Liver (tissue), 9 donors: Measurements from ENCODE around the gene KDM3A. TPM values are rescaled to one million over a fixed set of nuclear protein-coding genes. Genes with fewer than 3 reads are reported as not detected.

Experiments
- DNase-seq: peaks from one replicate; pipeline ENCODE4 v3.0.0-alpha.2; 2017; ENCODE audit warnings: low spot score
- H3K27ac ChIP-seq, 2 donors: one replicate each; pipeline ENCODE4 v1.7.0; 2013; ENCODE audit warnings: inconsistent platforms in 2 of 2, low read length in 2 of 2, control low read depth in 1 of 2, low read depth in 1 of 2, mild to moderate bottlenecking in 1 of 2
- H3K27me3 ChIP-seq, 4 donors: one replicate each; pipeline versions ENCODE4 v1.6.1 to v1.7.0; 2013; ENCODE audit warnings: low read length in 3 of 4, inconsistent platforms in 1 of 4, mild to moderate bottlenecking in 1 of 4, moderate library complexity in 1 of 4; ENCODE audit not compliant: control insufficient read depth in 4 of 4, insufficient read depth in 4 of 4
- H3K36me3 ChIP-seq, 4 donors: one replicate each; pipeline versions ENCODE4 v1.6.1 to v1.7.0; 2013; ENCODE audit warnings: low read length in 3 of 4, mild to moderate bottlenecking in 3 of 4, low read depth in 1 of 4, moderate library complexity in 1 of 4; ENCODE audit not compliant: control insufficient read depth in 4 of 4, insufficient read depth in 3 of 4
- H3K4me1 ChIP-seq, 4 donors: one replicate each; pipeline versions ENCODE4 v1.6.1 to v1.7.0; 2013; ENCODE audit warnings: low read length in 3 of 4, mild to moderate bottlenecking in 3 of 4, moderate library complexity in 1 of 4; ENCODE audit not compliant: control insufficient read depth in 4 of 4, insufficient read depth in 4 of 4
- H3K4me3 ChIP-seq, 3 donors: one replicate each; pipeline versions ENCODE4 v1.6.1 to v1.7.0; 2013; ENCODE audit warnings: low read length in 3 of 3, control low read depth in 1 of 3, low read depth in 1 of 3, mild to moderate bottlenecking in 1 of 3
- H3K9ac ChIP-seq, 2 donors: one replicate each; pipeline ENCODE4 v1.7.0; 2013; ENCODE audit warnings: low read length in 2 of 2, mild to moderate bottlenecking in 2 of 2, moderate library complexity in 2 of 2, control low read depth in 1 of 2, low read depth in 1 of 2
- H3K9me3 ChIP-seq, 4 donors: one replicate each; pipeline versions ENCODE4 v1.6.1 to v1.7.0; 2013; ENCODE audit warnings: low read length in 3 of 4; ENCODE audit not compliant: control insufficient read depth in 4 of 4
- EGR1 ChIP-seq, 2 donors: IDR thresholded peaks; 2 replicates each; pipeline ENCODE4 v1.6.1; 2016 to 2018; ENCODE audit warnings: antibody characterized with exemption in 2 of 2, low read depth in 2 of 2
- FOXA1 ChIP-seq: IDR thresholded peaks from 2 replicates; pipeline ENCODE4 v1.6.1; 2016; ENCODE audit warnings: antibody characterized with exemption
- FOXA2 ChIP-seq: IDR thresholded peaks from 2 replicates; pipeline ENCODE4 v1.6.1; 2016; ENCODE audit warnings: antibody characterized with exemption
- GABPA ChIP-seq, 2 donors: IDR thresholded peaks in 1 of 2; conservative IDR thresholded peaks in 1 of 2; 2 replicates each; pipeline ENCODE4 v1.6.1; 2016; ENCODE audit warnings: antibody characterized with exemption in 2 of 2, mild to moderate bottlenecking in 1 of 2, moderate library complexity in 1 of 2
- HNF4A ChIP-seq, 2 donors: conservative IDR thresholded peaks; 2 replicates each; pipeline ENCODE4 v1.6.1; 2016; ENCODE audit warnings: antibody characterized with exemption in 2 of 2, mild to moderate bottlenecking in 2 of 2
- HNF4G ChIP-seq: IDR thresholded peaks from 2 replicates; pipeline ENCODE4 v1.6.1; 2016; ENCODE audit warnings: antibody characterized with exemption
- JUND ChIP-seq, 2 donors: IDR thresholded peaks; 2 replicates each; pipeline ENCODE4 v1.6.1; 2016; ENCODE audit warnings: antibody characterized with exemption in 2 of 2
- NR2F2 ChIP-seq: IDR thresholded peaks from 2 replicates; pipeline ENCODE4 v1.6.1; 2016; ENCODE audit warnings: antibody characterized with exemption
- RAD21 ChIP-seq, 2 donors: IDR thresholded peaks; 2 replicates each; pipeline ENCODE4 v1.6.1; 2016; ENCODE audit warnings: antibody characterized with exemption in 2 of 2, mild to moderate bottlenecking in 2 of 2
- RXRA ChIP-seq, 2 donors: IDR thresholded peaks; 2 replicates each; pipeline ENCODE4 v1.6.1; 2017 to 2018; ENCODE audit warnings: antibody characterized with exemption in 2 of 2, mild to moderate bottlenecking in 1 of 2
- SP1 ChIP-seq: IDR thresholded peaks from 2 replicates; pipeline ENCODE4 v1.6.1; 2018; ENCODE audit warnings: antibody characterized with exemption, mild to moderate bottlenecking
- TAF1 ChIP-seq: conservative IDR thresholded peaks from 2 replicates; pipeline ENCODE4 v1.6.1; 2016; ENCODE audit warnings: antibody characterized with exemption, mild to moderate bottlenecking
- YY1 ChIP-seq: IDR thresholded peaks from 2 replicates; pipeline ENCODE4 v1.6.1; 2016; ENCODE audit warnings: antibody characterized with exemption, mild to moderate bottlenecking
- WGBS: extraction: QIAGEN DNeasy Blood & Tissue Kit; methylation state at CpG from one replicate; pipeline ENCODE4 v1.1.7; 2013; 5-methylcytosine and 5-hydroxymethylcytosine counted together
- polyA plus RNA-seq, 2 donors: library from polyadenylated mRNA; stranded (reverse) in 1 of 2; unstranded in 1 of 2; fragments of 200-250 nt in 1 of 2; fragments of >200 nt in 1 of 2; fragmentation: Nextera tagmentation in 1 of 2; extraction: Ambion mirVana in 1 of 2; gene quantifications; one replicate each; pipeline versions ENCODE4 v1.2.1 to v1.2.3, GENCODE V29; 2013 to 2015
- total RNA-seq, 2 donors: library from RNA; depleted of rRNA; stranded (reverse); fragments of >200 nt; gene quantifications; one replicate each; pipeline ENCODE4 v1.2.3, GENCODE V29; 2014
- TF ChIP-seq, protein P1 (sequence below): fragments of 150-350 bp; IDR thresholded peaks from 2 replicates; pipeline ENCODE4 v1.5.1; 2017; ENCODE audit warnings: improper control_type of control experiment, low read depth, low read length; ENCODE audit not compliant: missing input control
- TF ChIP-seq, protein P2 (sequence below): IDR thresholded peaks from 2 replicates; pipeline ENCODE4 v1.6.1; 2016; ENCODE audit warnings: antibody characterized with exemption
- TF ChIP-seq, protein P3 (sequence below): IDR thresholded peaks from 2 replicates; pipeline ENCODE4 v1.6.1; 2016; ENCODE audit warnings: antibody characterized with exemption
- TF ChIP-seq, protein P4 (sequence below): IDR thresholded peaks from 2 replicates; pipeline ENCODE4 v1.6.1; 2016; ENCODE audit warnings: antibody characterized with exemption, mild to moderate bottlenecking
- TF ChIP-seq, protein P5 (sequence below): IDR thresholded peaks from 2 replicates; pipeline ENCODE4 v1.6.1; 2016; ENCODE audit warnings: antibody characterized with exemption
- donor health status: healthy.
- donor health status: healthy.
- donor health status: healthy.
- donor health status: healthy.
- donor health status: healthy.

Gene KDM3A
- total and polyA plus RNA-seq, 4 donors, result 3.9 to 19.8 (median 8.3) TPM

DNA sequence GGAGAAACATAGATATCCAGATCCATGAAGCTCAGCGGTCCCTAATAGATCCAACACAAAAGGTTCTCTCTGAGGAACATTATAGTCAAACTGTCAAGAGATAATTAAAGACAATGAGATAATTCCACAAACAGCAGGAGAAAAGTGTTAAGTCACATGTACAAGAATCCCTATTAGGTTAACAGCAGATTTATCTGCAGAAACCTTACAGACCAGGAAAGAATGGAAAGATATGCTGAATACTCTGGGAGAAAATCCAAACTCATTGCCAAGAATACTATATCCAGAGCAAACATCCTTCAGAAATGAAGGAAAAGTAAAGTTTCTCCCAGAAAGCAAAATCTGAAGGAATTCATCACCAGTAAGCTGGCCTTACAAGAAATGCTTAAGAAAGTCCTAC, 10.8 kb upstream of the KDM3A start:
- 94% methylated on average over 1 of the region's 1 CpG for WGBS
- Histone ChIP-seq H3K4me1 (no peaks in the 10 kb centered on the region), H3K27ac (no peak overlapping the region), H3K27me3 (peaks cover 0 to 2% (median 0%) of the 10 kb centered on the region in 4 donors), H3K4me3 (no peak overlapping the region), H3K36me3 (no peaks in the 10 kb centered on the region), H3K9ac (no peak overlapping the region), H3K9me3 (peaks cover 0 to 10% (median 2%) of the 10 kb centered on the region in 4 donors)
- TF ChIP-seq, protein P1, sequence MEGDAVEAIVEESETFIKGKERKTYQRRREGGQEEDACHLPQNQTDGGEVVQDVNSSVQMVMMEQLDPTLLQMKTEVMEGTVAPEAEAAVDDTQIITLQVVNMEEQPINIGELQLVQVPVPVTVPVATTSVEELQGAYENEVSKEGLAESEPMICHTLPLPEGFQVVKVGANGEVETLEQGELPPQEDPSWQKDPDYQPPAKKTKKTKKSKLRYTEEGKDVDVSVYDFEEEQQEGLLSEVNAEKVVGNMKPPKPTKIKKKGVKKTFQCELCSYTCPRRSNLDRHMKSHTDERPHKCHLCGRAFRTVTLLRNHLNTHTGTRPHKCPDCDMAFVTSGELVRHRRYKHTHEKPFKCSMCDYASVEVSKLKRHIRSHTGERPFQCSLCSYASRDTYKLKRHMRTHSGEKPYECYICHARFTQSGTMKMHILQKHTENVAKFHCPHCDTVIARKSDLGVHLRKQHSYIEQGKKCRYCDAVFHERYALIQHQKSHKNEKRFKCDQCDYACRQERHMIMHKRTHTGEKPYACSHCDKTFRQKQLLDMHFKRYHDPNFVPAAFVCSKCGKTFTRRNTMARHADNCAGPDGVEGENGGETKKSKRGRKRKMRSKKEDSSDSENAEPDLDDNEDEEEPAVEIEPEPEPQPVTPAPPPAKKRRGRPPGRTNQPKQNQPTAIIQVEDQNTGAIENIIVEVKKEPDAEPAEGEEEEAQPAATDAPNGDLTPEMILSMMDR, result no peak
- no peak for TF ChIP-seq HNF4A (conservative IDR thresholded peaks at IDR 0.05)
- no peak for TF ChIP-seq FOXA2
- TF ChIP-seq, protein P2, sequence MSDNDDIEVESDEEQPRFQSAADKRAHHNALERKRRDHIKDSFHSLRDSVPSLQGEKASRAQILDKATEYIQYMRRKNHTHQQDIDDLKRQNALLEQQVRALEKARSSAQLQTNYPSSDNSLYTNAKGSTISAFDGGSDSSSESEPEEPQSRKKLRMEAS, result no peak
- no peak for TF ChIP-seq SP1
- no peak for TF ChIP-seq FOXA1
- TF ChIP-seq, protein P3, sequence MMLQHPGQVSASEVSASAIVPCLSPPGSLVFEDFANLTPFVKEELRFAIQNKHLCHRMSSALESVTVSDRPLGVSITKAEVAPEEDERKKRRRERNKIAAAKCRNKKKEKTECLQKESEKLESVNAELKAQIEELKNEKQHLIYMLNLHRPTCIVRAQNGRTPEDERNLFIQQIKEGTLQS, result no peak
- TF ChIP-seq YY1, result no peak
- TF ChIP-seq TAF1, result no peak
- TF ChIP-seq RAD21 (IDR thresholded peaks at IDR 0.05), result no peak
- TF ChIP-seq JUND (IDR thresholded peaks at IDR 0.05), result no peak
- TF ChIP-seq, protein P4, sequence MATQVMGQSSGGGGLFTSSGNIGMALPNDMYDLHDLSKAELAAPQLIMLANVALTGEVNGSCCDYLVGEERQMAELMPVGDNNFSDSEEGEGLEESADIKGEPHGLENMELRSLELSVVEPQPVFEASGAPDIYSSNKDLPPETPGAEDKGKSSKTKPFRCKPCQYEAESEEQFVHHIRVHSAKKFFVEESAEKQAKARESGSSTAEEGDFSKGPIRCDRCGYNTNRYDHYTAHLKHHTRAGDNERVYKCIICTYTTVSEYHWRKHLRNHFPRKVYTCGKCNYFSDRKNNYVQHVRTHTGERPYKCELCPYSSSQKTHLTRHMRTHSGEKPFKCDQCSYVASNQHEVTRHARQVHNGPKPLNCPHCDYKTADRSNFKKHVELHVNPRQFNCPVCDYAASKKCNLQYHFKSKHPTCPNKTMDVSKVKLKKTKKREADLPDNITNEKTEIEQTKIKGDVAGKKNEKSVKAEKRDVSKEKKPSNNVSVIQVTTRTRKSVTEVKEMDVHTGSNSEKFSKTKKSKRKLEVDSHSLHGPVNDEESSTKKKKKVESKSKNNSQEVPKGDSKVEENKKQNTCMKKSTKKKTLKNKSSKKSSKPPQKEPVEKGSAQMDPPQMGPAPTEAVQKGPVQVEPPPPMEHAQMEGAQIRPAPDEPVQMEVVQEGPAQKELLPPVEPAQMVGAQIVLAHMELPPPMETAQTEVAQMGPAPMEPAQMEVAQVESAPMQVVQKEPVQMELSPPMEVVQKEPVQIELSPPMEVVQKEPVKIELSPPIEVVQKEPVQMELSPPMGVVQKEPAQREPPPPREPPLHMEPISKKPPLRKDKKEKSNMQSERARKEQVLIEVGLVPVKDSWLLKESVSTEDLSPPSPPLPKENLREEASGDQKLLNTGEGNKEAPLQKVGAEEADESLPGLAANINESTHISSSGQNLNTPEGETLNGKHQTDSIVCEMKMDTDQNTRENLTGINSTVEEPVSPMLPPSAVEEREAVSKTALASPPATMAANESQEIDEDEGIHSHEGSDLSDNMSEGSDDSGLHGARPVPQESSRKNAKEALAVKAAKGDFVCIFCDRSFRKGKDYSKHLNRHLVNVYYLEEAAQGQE, result no peak
- no peak for TF ChIP-seq EGR1 (IDR thresholded peaks at IDR 0.05; ENCODE audit: low read depth in 2 of 2)
- TF ChIP-seq, protein P5, sequence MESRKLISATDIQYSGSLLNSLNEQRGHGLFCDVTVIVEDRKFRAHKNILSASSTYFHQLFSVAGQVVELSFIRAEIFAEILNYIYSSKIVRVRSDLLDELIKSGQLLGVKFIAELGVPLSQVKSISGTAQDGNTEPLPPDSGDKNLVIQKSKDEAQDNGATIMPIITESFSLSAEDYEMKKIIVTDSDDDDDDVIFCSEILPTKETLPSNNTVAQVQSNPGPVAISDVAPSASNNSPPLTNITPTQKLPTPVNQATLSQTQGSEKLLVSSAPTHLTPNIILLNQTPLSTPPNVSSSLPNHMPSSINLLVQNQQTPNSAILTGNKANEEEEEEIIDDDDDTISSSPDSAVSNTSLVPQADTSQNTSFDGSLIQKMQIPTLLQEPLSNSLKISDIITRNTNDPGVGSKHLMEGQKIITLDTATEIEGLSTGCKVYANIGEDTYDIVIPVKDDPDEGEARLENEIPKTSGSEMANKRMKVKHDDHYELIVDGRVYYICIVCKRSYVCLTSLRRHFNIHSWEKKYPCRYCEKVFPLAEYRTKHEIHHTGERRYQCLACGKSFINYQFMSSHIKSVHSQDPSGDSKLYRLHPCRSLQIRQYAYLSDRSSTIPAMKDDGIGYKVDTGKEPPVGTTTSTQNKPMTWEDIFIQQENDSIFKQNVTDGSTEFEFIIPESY, result no peak
- TF ChIP-seq HNF4G, result no peak
- no peak for TF ChIP-seq NR2F2
- TF ChIP-seq GABPA (IDR thresholded peaks at IDR 0.05 in 1 of 2, conservative IDR thresholded peaks at IDR 0.05 in 1 of 2), result no peak
- no peak for DNase-seq

DNA sequence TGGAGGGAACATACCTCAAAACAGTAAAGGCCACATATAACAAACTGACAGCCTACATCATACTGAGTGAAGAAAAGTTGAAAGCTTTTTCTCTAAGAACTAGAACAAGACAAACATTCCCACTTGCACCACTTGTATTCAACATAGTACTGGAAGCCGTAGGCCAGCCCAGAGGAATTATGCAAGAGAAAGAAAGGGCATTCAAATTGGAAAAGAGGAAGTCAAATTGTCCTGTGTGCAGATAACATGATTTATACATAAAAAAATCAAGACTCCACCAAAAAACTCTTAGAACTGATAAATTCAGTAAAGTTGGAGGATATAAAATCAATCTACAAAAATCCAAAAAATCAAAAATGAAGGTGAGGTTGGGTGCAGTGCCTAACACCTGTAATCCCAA, 8.0 kb upstream of the KDM3A start:
- H3K9me3 ChIP-seq, result peaks cover 3 to 27% (median 9%) of the 10 kb centered on the region in 4 donors
- no peaks in the 10 kb centered on the region for H3K4me1 ChIP-seq
- H3K4me3 ChIP-seq, result no peak overlapping the region
- H3K9ac ChIP-seq, result no peak overlapping the region
- no peak for DNase-seq
- peaks cover 0 to 2% (median 0%) of the 10 kb centered on the region in 4 donors for H3K27me3 ChIP-seq
- TF ChIP-seq FOXA2 (no peak), GABPA (IDR thresholded peaks at IDR 0.05 in 1 of 2, conservative IDR thresholded peaks at IDR 0.05 in 1 of 2) (no peak), HNF4G (no peak), YY1 (no peak), TAF1 (no peak), HNF4A (conservative IDR thresholded peaks at IDR 0.05) (no peak), RXRA (IDR thresholded peaks at IDR 0.05) (no peak), RAD21 (IDR thresholded peaks at IDR 0.05) (no peak), NR2F2 (no peak)
- TF ChIP-seq, protein P4, result no peak
- TF ChIP-seq, protein P3, result no peak
- no peak overlapping the region for H3K27ac ChIP-seq
- H3K36me3 ChIP-seq, result no peaks in the 10 kb centered on the region
- 84% methylated on average over 1 of the region's 1 CpG for WGBS
